ENCODE measurements around the gene KLHL21. TPM values are rescaled to one million over a fixed set of nuclear protein-coding genes. Genes with fewer than 3 reads are reported as not detected.
A peak's percentile ranks its signal among the peaks of the same experiment; 100 is the strongest.

Gene KLHL21
- total RNA-seq, 2 donors from 2014 or later, result 25.5 to 31.7 TPM

- no peak for DNase-seq (ENCODE audit: low spot score)
- intact Hi-C loops (cut with DNase I), result no loop called here
These were observed 13.7 kb downstream of the KLHL21 start for GRCh38 chr1:6588893-6589520.

GRCh38 chr1:6588128-6588892, 14.4 kb downstream of the KLHL21 start:
- intact Hi-C loops (cut with DNase I), result no loop called here
- DNase-seq (ENCODE audit: low spot score), result no peak

DNA sequence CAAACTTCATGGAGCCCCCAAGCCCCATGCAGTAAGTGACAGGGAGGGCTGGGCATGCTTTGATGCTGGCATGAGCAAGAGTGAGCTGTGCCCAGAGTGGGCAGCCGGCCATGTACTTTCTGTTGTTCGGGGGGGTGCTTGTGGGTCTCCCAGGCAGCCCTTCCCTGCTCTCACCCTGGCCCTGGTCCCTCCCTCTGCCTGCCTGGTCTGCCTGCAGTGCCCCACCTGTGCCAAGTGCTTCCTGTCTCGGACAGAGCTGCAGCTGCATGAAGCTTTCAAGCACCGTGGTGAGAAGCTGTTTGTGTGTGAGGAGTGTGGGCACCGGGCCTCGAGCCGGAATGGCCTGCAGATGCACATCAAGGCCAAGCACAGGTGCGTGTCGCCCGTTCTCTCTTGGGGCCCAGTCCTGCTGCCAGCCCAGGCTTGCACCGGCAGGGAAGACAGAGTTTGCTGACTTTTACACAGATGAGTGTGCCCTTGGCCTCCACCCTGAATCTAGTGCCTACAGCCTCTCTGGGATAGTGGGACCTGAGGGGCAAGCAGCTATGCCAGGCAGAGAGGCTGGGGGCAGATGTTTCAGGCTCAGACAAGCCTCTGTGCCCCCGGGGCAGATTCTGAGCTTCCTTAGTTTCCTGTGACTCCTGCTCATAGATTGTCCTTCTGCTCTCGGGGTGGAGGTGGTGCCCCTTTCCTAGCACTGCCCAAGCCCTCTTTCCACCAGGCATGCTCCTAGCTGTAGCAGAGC, 15.2 kb downstream of the KLHL21 start:
- DNase-seq (ENCODE audit: low spot score), result no peak
- intact Hi-C loops (cut with DNase I), result no loop called here

DNA sequence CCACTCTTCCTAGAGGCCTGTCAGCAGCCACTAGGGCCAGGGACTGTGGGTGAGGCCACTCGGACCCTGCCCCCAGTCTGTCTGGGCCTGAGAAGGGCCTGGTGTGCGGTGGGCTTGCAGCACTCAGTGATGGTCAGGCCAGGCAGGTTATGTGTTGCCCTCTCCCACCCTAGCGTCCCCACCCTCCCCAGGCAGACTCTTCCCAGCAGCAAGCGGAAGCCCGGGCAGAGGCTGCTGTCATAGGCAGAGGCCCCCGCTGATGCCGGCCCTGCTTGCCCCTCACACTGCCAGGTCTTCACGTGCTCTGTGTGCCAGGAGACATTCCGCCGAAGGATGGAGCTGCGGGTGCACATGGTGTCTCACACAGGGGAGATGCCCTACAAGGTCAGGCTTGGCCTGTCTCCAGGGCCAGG, 16.3 kb downstream of the KLHL21 start:
- intact Hi-C loops (cut with DNase I), result no loop called here
- DNase-seq (ENCODE audit: low spot score), result no peak

GRCh38 chr1:6585841-6586240, 16.8 kb downstream of the KLHL21 start:
- intact Hi-C loops (cut with DNase I), result no loop called here
- no peak for DNase-seq (ENCODE audit: low spot score)

- intact Hi-C loops (cut with DNase I), result no loop called here
These were observed 17.5 kb downstream of the KLHL21 start for GRCh38 chr1:6585081-6585722.

DNA sequence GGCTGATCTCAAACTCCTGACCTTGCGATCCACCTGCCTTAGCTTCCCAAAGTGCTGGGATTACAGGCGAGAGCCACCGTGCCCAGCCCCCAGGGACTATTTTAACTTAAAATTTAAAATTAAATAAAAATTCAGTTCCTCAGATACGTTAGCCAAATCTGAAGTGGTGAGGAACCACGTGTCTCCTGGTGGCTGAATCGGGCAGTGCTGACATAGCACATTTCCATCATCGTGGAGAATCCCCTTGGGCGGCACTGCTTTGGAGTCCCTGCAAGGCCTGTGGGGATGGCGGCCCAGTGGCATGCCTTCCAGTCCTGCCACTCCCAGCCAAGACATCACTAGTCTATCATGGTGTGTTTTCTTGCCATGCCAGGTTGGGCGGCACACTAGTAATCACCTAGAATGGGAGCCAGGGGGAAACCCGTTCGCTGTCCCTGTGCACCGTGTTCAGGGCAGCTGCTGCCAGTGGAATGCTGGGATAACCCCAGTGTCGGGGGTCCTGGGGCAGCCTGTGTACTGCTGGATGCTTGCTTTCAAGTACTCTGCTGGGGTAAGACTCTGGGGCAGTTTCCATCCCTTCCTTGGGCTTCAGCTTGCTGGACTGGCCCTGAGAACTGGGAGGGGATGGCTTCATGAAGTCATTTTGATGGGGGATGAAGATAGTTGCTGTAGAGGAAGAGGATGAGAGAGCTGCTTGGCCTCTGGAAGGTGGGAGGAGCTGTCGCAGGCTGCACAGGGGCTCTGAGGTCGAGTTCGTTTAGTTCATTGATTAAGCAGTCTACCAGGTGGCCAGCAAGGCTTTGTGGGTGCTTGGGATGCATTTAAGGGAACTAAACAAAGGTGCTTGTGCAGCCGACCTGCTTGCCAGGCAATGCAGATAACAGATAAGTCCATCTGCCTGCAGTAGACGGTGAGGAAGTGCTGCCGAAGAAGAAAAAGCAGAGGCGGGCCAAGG, 18.3 kb downstream of the KLHL21 start:
- no peak for DNase-seq (ENCODE audit: low spot score)

More at GRCh38 chr1:6585081-6585722, 17.5 kb downstream of the KLHL21 start:
- DNase-seq (ENCODE audit: low spot score), result no peak

GRCh38 chr1:6582370-6582769, 20.3 kb downstream of the KLHL21 start:
- intact Hi-C loops (cut with DNase I), result no loop called here
- no peak for DNase-seq (ENCODE audit: low spot score)

More for the DNA sequence above, 18.3 kb downstream of the KLHL21 start:
- intact Hi-C loops (cut with DNase I), result no loop called here

DNA sequence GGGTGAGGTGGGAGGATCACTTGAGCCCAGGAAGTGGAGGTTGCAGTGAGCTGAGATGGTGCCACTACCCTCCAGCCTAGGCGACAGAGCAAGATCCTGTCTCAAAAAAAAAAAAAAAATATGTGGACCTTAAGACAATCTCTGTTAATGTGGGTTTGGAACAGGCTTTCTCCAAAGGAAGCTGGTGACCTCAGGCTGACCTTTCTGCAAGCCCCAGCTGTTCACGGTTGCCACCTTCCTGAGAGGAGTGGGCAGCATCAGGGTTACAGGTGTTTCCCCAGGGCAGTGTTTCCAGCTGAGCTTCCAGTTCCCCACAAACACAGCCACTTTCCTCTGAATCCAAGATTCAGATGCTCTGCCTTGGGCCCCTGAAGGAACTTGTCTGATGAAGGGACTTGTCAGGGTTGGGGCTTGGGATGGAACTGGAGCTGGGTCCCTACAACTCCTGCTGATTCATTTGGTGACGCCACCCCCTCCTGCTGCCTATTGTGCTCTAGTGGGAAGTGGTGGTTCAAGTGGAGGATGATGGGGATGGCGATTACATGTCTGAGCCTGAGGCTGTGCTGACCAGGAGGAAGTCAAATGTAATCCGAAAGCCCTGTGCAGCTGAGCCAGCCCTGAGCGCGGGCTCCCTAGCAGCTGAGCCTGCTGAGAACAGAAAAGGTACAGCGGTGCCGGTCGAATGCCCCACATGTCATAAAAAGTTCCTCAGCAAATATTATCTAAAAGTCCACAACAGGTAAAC, 20.9 kb downstream of the KLHL21 start:
- DNase-seq (ENCODE audit: low spot score), result no peak
- intact Hi-C loops (cut with DNase I), result no loop called here

- intact Hi-C loops (cut with DNase I), result no loop called here
These were observed 21.9 kb downstream of the KLHL21 start for GRCh38 chr1:6580593-6581409.

DNA sequence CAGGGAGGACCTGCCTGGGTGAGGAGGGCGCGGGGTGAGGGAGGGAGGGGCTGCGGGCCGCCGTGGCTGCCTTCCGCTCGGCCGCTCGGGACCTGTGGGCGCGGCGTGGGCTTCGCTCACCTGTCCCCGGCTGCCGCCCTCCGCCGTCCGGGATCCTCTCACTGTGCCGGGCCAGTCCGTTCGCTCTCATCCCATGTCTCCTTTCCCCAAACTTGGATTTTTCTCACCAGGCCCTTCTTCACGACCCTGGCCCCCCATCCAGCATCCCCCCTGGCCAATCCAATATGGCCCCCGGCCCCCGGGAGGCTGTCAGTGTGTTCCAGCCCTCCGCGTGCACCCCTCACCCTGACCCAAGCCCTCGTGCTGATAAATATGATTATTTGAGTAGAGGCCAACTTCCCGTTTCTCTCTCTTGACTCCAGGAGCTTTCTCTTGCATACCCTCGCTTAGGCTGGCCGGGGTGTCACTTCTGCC, 22.5 kb downstream of the KLHL21 start:
- intact Hi-C loops (cut with DNase I), result no loop called here
- DNase-seq (ENCODE audit: low spot score), result no peak

More at GRCh38 chr1:6580593-6581409, 21.9 kb downstream of the KLHL21 start:
- no peak for DNase-seq (ENCODE audit: low spot score)

DNA sequence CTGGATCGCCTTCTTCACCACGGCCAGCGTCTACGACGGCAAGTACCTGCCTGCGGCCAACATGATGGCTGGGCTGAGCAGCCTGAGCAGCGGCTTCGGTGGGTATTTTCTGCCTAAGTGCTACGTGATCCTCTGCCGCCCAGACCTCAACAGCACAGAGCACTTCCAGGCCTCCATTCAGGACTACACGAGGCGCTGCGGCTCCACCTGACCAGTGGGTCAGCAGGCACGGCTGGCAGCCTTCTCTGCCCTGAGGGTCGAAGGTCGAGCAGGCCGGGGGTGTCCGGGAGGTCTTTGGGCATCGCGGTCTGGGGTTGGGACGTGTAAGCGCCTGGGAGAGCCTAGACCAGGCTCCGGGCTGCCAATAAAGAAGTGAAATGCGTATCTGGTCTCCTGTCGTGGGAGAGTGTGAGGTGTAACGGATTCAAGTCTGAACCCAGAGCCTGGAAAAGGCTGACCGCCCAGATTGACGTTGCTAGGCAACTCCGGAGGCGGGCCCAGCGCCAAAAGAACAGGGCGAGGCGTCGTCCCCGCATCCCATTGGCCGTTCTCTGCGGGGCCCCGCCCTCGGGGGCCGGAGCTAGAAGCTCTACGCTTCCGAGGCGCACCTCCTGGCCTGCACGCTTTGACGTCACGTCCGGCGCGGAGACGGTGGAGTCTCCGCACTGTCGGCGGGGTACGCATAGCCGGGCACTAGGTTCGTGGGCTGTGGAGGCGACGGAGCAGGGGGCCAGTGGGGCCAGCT, 23.1 kb downstream of the KLHL21 start, which contains the start of gene ZBTB48:
Gene ZBTB48 (plus strand): TSS at position 621 of the 745 bp plus-strand sequence. CDS start 616 bp downstream, outside the sequence.
- DNase-seq (ENCODE audit: low spot score), result peak; percentile 100
- intact Hi-C loops (cut with DNase I), result no loop called here

- DNase-seq (ENCODE audit: low spot score), result no peak
- intact Hi-C loops (cut with DNase I), result no loop called here
These were observed 23.9 kb downstream of the KLHL21 start for GRCh38 chr1:6578624-6579373.

DNA sequence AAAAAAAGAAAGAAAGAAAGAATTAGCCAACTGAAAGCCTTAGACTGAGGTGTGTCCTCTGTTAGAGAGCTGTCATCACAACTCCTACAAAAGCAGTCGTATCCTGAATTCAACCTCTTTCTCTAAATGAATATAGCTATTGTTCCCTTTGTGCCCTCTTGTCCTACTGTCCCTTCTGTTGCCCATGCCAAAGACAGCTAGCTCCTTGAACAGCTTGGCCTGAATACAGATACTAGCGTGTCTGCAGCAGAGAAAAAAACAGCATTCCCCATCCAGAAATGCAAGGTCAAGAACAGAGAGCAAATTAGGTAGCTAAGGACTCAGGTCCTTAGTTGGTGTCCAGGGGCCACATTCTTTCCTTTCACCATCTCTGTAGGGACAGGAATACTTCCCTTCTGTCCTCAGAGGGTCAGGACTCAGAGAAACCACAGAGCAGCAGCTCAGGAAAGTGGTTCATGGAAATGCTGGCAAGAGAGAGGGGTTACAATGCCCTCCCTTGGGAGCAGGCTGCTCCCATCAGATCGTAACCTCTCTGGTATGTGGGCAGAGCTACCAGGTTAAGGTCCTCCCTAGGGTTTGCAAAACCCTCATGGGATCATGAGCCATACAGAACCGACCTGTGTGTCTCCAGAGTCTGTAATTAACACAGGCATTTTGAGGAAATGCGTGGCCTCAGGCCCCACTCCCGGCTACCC, 24.7 kb downstream of the KLHL21 start:
- no peak for DNase-seq (ENCODE audit: low spot score)
- intact Hi-C loops (cut with DNase I), result no loop called here

GRCh38 chr1:6574818-6575217, 27.9 kb downstream of the KLHL21 start:
- DNase-seq (ENCODE audit: low spot score), result no peak
- intact Hi-C loops (cut with DNase I), result no loop called here

Data from posterior vena cava (tissue), 2 donors.